Muscle layer of duodenum (tissue), 2 donors: Measurements from ENCODE around the gene SHC1.
A peak's percentile ranks its signal among the peaks of the same experiment; 100 is the strongest.

Experiments
- H3K27ac ChIP-seq: one replicate; pipeline ENCODE4 v1.7.0; 2013; ENCODE audit warnings: mild to moderate bottlenecking, low read length
- H3K27me3 ChIP-seq: one replicate; pipeline ENCODE4 v1.7.0; 2013; ENCODE audit warnings: low read depth, mild to moderate bottlenecking, control low read depth, low read length
- H3K36me3 ChIP-seq, 2 donors: one replicate each; pipeline ENCODE4 v1.7.0; 2013; ENCODE audit warnings: low read length in 2 of 2, control low read depth in 1 of 2, mild to moderate bottlenecking in 1 of 2; ENCODE audit not compliant: insufficient read depth in 2 of 2, control insufficient read depth in 1 of 2
- H3K4me1 ChIP-seq, 2 donors: one replicate each; pipeline ENCODE4 v1.7.0; 2013; ENCODE audit warnings: low read length in 2 of 2, mild to moderate bottlenecking in 2 of 2, control low read depth in 1 of 2, moderate library complexity in 1 of 2; ENCODE audit not compliant: insufficient read depth in 2 of 2, control insufficient read depth in 1 of 2
- H3K4me3 ChIP-seq, 2 donors: one replicate each; pipeline ENCODE4 v1.7.0; 2013; ENCODE audit warnings: low read length in 2 of 2, low read depth in 1 of 2, mild to moderate bottlenecking in 1 of 2
- H3K9me3 ChIP-seq, 2 donors: one replicate each; pipeline ENCODE4 v1.7.0; 2013; ENCODE audit warnings: low read length in 2 of 2, control low read depth in 1 of 2, mild to moderate bottlenecking in 1 of 2; ENCODE audit not compliant: control insufficient read depth in 1 of 2
- donor health status: healthy.

The SHC1 gene

GRCh38 chr1:154937085-154937987 is 33.2 kb downstream of the SHC1 start:
- peak overlapping the region; percentile 64 to 83 for H3K4me3 ChIP-seq
- peak overlapping the region; percentile 95 for H3K27ac ChIP-seq
- H3K36me3 ChIP-seq: peaks cover 0 to 12% of the 10 kb centered on the region in 2 donors
- no peaks in the 10 kb centered on the region for H3K27me3 ChIP-seq
- H3K9me3 ChIP-seq: no peaks in the 10 kb centered on the region
- peaks cover 8 to 17% of the 10 kb centered on the region in 2 donors for H3K4me1 ChIP-seq

- peaks cover 0 to 17% of the 10 kb centered on the region in 2 donors for H3K36me3 ChIP-seq
- peak within 1 kb of the TSS; percentile 64 to 83 for H3K4me3 ChIP-seq
- peaks cover 1 to 13% of the 10 kb centered on the region in 2 donors for H3K4me1 ChIP-seq
- no peaks in the 10 kb centered on the region for H3K27me3 ChIP-seq
- peak within 1 kb of the TSS; percentile 95 for H3K27ac ChIP-seq
- H3K9me3 ChIP-seq: no peaks in the 10 kb centered on the region
Measured at GRCh38 chr1:154936555-154937084, 33.9 kb downstream of the SHC1 start, which contains the start of gene PMVK. Gene PMVK (minus strand): TSS chr1:154936719. CDS start chr1:154936685, 34 bp downstream.

GRCh38 chr1:154935749-154936554 is 34.6 kb downstream of the SHC1 start:
- H3K4me3 ChIP-seq: peak overlapping the region; percentile 64 to 83
- peaks cover 0 to 19% of the 10 kb centered on the region in 2 donors for H3K36me3 ChIP-seq
- H3K27ac ChIP-seq: peak overlapping the region; percentile 95
- peaks cover 0 to 9% of the 10 kb centered on the region in 2 donors for H3K4me1 ChIP-seq
- no peaks in the 10 kb centered on the region for H3K27me3 ChIP-seq
- no peaks in the 10 kb centered on the region for H3K9me3 ChIP-seq

- H3K36me3 ChIP-seq: peaks cover 6 to 25% of the 10 kb centered on the region in 2 donors
- H3K9me3 ChIP-seq: no peaks in the 10 kb centered on the region
- H3K27me3 ChIP-seq: no peaks in the 10 kb centered on the region
- H3K4me3 ChIP-seq: no peak overlapping the region
- no peak overlapping the region for H3K27ac ChIP-seq
- H3K4me1 ChIP-seq: peaks cover 0 to 9% of the 10 kb centered on the region in 2 donors
Measured at GRCh38 chr1:154934358-154934948, 36.1 kb downstream of the SHC1 start.

- Histone ChIP-seq H3K36me3 (peaks cover 17 to 33% of the 10 kb centered on the region in 2 donors), H3K4me3 (no peak overlapping the region), H3K4me1 (peaks cover 0 to 9% of the 10 kb centered on the region in 2 donors), H3K27me3 (no peaks in the 10 kb centered on the region), H3K27ac (peak overlapping the region; percentile 70), H3K9me3 (no peaks in the 10 kb centered on the region)
Measured at GRCh38 chr1:154931940-154932487, 38.5 kb downstream of the SHC1 start.

- no peaks in the 10 kb centered on the region for H3K27me3 ChIP-seq
- H3K27ac ChIP-seq: no peak overlapping the region
- H3K9me3 ChIP-seq: no peaks in the 10 kb centered on the region
- H3K4me1 ChIP-seq: no peaks in the 10 kb centered on the region
- no peak overlapping the region for H3K4me3 ChIP-seq
- H3K36me3 ChIP-seq: peaks cover 48 to 66% of the 10 kb centered on the region in 2 donors
Measured at GRCh38 chr1:154926201-154926600, 44.3 kb downstream of the SHC1 start.

- no peaks in the 10 kb centered on the region for H3K27me3 ChIP-seq
- peaks cover 48 to 62% of the 10 kb centered on the region in 2 donors for H3K36me3 ChIP-seq
- H3K4me3 ChIP-seq: no peak overlapping the region
- H3K9me3 ChIP-seq: no peaks in the 10 kb centered on the region
- H3K4me1 ChIP-seq: no peaks in the 10 kb centered on the region
- H3K27ac ChIP-seq: no peak overlapping the region
Measured at GRCh38 chr1:154925335-154926170, 45.0 kb downstream of the SHC1 start.

GRCh38 chr1:154923695-154924094 is 46.9 kb downstream of the SHC1 start:
- Histone ChIP-seq H3K36me3 (peaks cover 35 to 52% of the 10 kb centered on the region in 2 donors), H3K27me3 (no peaks in the 10 kb centered on the region), H3K4me3 (no peak overlapping the region), H3K9me3 (no peaks in the 10 kb centered on the region), H3K4me1 (no peaks in the 10 kb centered on the region), H3K27ac (no peak overlapping the region)

GRCh38 chr1:154913273-154913672 is 57.3 kb downstream of the SHC1 start:
- no peak overlapping the region for H3K4me3 ChIP-seq
- H3K27me3 ChIP-seq: no peaks in the 10 kb centered on the region
- H3K4me1 ChIP-seq: no peaks in the 10 kb centered on the region
- no peak overlapping the region for H3K27ac ChIP-seq
- H3K9me3 ChIP-seq: no peaks in the 10 kb centered on the region
- H3K36me3 ChIP-seq: no peaks in the 10 kb centered on the region

- H3K4me1 ChIP-seq: no peaks in the 10 kb centered on the region
- no peaks in the 10 kb centered on the region for H3K9me3 ChIP-seq
- no peak overlapping the region for H3K4me3 ChIP-seq
- no peaks in the 10 kb centered on the region for H3K27me3 ChIP-seq
- no peaks in the 10 kb centered on the region for H3K36me3 ChIP-seq
- H3K27ac ChIP-seq: no peak overlapping the region
Measured at GRCh38 chr1:154912755-154913154, 57.8 kb downstream of the SHC1 start.
